Right lobe of liver (tissue), 6 donors: ENCODE measurements around the gene ZNF618. TPM values are rescaled to one million over a fixed set of nuclear protein-coding genes. Genes with fewer than 3 reads are reported as not detected.
"Not testable (repeated sequence)": the region's sequence is repeated elsewhere in the genome, so short reads cannot be mapped to it uniquely, and the experiment has no call there.

Experiments
- ATAC-seq, 4 donors: fragments of 200-7000 bp; cut with Tn5 transposase; one replicate each; pipeline ENCODE4 v1.9.1; 2020; ENCODE audit warnings: mild to moderate bottlenecking in 4 of 4, moderate library complexity in 4 of 4
- DNase-seq, 3 donors: peaks; one replicate each; pipeline ENCODE4 v3.0.0-alpha.2; 2020
- H3K27ac ChIP-seq, 3 donors: fragments of 200-600 bp; one replicate each; pipeline ENCODE4 v1.8.0; 2022
- H3K27me3 ChIP-seq, 2 donors: fragments of 200-600 bp; one replicate each; pipeline ENCODE4 v1.8.0; 2022
- H3K36me3 ChIP-seq, 4 donors: fragments of 200-600 bp; sonication (generic) in 1 of 4; one replicate each; pipeline versions ENCODE4 v1.5.1 to v1.8.0; 2017 to 2022; ENCODE audit warnings: control low read depth in 1 of 4
- H3K4me1 ChIP-seq, 4 donors: fragments of 200-600 bp; sonication (generic) in 1 of 4; one replicate each; pipeline versions ENCODE4 v1.5.1 to v1.8.0; 2017 to 2022; ENCODE audit warnings: control low read depth in 1 of 4
- H3K4me3 ChIP-seq, 3 donors: fragments of 200-600 bp; one replicate each; pipeline ENCODE4 v1.8.0; 2022
- H3K9me3 ChIP-seq, 4 donors: fragments of 200-600 bp; sonication (generic) in 1 of 4; one replicate each; pipeline versions ENCODE4 v1.5.1 to v1.8.0; 2017 to 2022; ENCODE audit warnings: control low read depth in 1 of 4
- POLR2A ChIP-seq: fragments of 450-650 bp; IDR thresholded peaks from one replicate; pipeline ENCODE4 v1.6.1; 2017; ENCODE audit warnings: antibody characterized with exemption, mild to moderate bottlenecking
- WGBS: methylation state at CpG from one replicate; pipeline ENCODE4 v1.1.6; 2018; ENCODE audit warnings: low coverage, low lambda C conversion rate; ENCODE audit not compliant: insufficient coverage; ENCODE audit errors: missing lambda C conversion rate; 5-methylcytosine and 5-hydroxymethylcytosine counted together
- intact Hi-C, 2 donors: fragments of 100-400 bp; cut with DNase I; formaldehyde crosslinking; loops; one replicate each; pipeline versions ENCODE4 v1.11.2 to v1.14.1; 2022
- total RNA-seq, 6 experiments: library from RNA; depleted of rRNA in 2 of 6; stranded (reverse); fragments of >200 nt in 2 of 6; fragmentation: NEBNext Ultra II Directional in 3 of 6; extraction: Animal tissue kit (Norgen Biotek cat#: 25700) in 3 of 6; gene quantifications; one replicate each; pipeline versions ENCODE4 v1.1.0 to v1.2.4, GENCODE V29; 2016 to 2023
- TF ChIP-seq, protein P1 (sequence below), 4 donors: fragments of 200-600 bp in 3 of 4; fragments of 450-650 bp in 1 of 4; IDR thresholded peaks; one replicate each; pipeline versions ENCODE4 v1.5.1 to v1.8.0; 2016 to 2022; ENCODE audit warnings: antibody characterized with exemption in 4 of 4, mild to moderate bottlenecking in 2 of 4
- donor health status: DM: no; HTN: yes; CAD: no.
- donor health status: DM: no; HTN: no; CAD: no.
- donor health status: DM: no; HTN: no; CAD: no.
- donor health status: DM: no; HTN: yes; CAD: no.
- donor health status: DM: no; HTN: yes; CAD: no.

Gene ZNF618
- total RNA-seq, 6 experiments from 2014 or later = 2.9 to 7.9 (median 6.0) TPM

DNA sequence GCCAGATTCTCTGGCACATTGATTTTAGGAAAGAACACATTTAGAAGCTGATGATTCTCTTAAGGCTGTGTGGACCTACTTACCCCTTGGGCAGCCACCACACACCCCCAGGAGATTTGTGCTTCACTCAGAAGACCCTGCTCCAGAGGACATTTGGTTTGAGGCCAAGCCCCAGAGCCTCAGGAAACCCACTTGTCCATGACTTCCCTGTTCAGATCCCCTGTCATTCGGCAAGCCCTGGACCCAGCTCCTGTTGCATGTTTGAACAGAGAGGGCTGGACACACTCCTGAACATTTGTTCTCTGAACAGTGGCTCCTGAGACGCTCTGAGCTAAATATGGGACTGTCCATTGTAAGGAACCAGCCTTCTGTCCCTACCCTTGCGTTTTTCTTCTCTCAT, 119.9 kb downstream of the ZNF618 start:
- Histone ChIP-seq H3K9me3 (no peaks in the 10 kb centered on the region), H3K4me3 (no peak overlapping the region), H3K27me3 (no peaks in the 10 kb centered on the region), H3K4me1 (peaks cover 0 to 58% (median 26%) of the 10 kb centered on the region in 4 donors), H3K27ac (no peak overlapping the region), H3K36me3 (no peaks in the 10 kb centered on the region)
- TF ChIP-seq POLR2A = no peak
- TF ChIP-seq, protein P1, sequence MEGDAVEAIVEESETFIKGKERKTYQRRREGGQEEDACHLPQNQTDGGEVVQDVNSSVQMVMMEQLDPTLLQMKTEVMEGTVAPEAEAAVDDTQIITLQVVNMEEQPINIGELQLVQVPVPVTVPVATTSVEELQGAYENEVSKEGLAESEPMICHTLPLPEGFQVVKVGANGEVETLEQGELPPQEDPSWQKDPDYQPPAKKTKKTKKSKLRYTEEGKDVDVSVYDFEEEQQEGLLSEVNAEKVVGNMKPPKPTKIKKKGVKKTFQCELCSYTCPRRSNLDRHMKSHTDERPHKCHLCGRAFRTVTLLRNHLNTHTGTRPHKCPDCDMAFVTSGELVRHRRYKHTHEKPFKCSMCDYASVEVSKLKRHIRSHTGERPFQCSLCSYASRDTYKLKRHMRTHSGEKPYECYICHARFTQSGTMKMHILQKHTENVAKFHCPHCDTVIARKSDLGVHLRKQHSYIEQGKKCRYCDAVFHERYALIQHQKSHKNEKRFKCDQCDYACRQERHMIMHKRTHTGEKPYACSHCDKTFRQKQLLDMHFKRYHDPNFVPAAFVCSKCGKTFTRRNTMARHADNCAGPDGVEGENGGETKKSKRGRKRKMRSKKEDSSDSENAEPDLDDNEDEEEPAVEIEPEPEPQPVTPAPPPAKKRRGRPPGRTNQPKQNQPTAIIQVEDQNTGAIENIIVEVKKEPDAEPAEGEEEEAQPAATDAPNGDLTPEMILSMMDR (IDR thresholded peaks at IDR 0.05) = no peak
- peak in 1 of 3 donors; percentile 39 for DNase-seq
- 43% methylated on average over 3 of the region's 3 CpGs for WGBS
- no peak for ATAC-seq
- intact Hi-C loops = no loop called here

- Histone ChIP-seq H3K4me3 (no peak overlapping the region), H3K36me3 (no peaks in the 10 kb centered on the region), H3K4me1 (peaks cover 0 to 52% (median 23%) of the 10 kb centered on the region in 4 donors), H3K27me3 (no peaks in the 10 kb centered on the region), H3K9me3 (no peaks in the 10 kb centered on the region), H3K27ac (no peak overlapping the region)
- no peak for TF ChIP-seq POLR2A
- TF ChIP-seq, protein P1 (IDR thresholded peaks at IDR 0.05) = no peak
- WGBS = 54% methylated on average over 6 of the region's 6 CpGs
- peak in 1 of 3 donors; percentile 63 for DNase-seq
- intact Hi-C loops = no loop called here
- peak in 2 of 4 donors; percentile 6 to 11 for ATAC-seq
Observed at GRCh38 chr9:113996531-113997001, 120.5 kb downstream of the ZNF618 start.

DNA sequence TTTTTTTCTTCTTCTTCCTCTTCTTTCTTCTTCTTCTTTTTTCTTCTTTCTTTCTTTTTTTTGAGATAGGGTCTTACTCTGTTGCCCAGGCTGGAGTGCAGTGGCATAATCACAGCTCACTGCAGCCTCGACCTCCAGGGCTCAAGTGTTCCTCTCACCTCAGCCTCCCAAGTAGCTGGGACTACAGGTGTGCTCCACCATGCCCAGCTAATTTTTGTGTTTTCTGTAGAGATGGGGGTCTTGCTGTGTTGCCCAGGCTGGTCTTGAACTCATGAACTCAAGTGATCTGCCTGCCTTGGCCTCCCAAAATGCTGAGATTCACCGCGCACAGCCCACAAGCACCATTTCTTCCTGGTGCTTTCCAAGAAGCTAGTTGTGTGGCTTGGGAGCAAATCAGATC, 121.0 kb downstream of the ZNF618 start:
- intact Hi-C loops, DNase-seq, H3K36me3 ChIP-seq, H3K27me3 ChIP-seq, H3K4me3 ChIP-seq, ATAC-seq, H3K27ac ChIP-seq, H3K9me3 ChIP-seq: not testable (repeated sequence)
- WGBS = 94% methylated on average over 2 of the region's 3 CpGs
- peaks cover 0 to 47% (median 18%) of the 10 kb centered on the region in 4 donors for H3K4me1 ChIP-seq

DNA sequence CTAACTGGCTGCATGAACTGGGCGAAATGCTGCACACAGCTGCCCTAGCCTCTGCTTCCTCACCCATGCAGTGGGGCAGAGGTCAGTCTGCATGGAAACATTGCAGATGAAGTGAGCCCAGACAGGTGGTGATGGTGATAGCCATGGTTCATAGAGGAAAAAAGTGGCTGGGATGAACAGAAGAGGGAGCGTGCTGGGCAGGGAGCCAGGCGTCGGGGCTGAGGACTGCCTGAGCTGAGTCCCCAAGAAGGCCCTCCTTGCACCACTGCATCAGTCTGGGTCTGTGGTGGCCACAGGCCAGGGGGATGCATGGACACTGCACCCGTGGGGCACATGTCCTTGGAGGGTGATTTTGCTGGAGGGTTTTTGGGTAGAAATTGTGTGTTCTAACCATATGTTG, 121.5 kb downstream of the ZNF618 start:
- H3K27me3 ChIP-seq = no peaks in the 10 kb centered on the region
- ATAC-seq (no peak), DNase-seq (peak in 1 of 3 donors; percentile 35)
- no peak overlapping the region for H3K27ac ChIP-seq
- H3K4me3 ChIP-seq = no peak overlapping the region
- intact Hi-C loops = no loop called here
- H3K4me1 ChIP-seq = peaks cover 0 to 42% (median 14%) of the 10 kb centered on the region in 4 donors
- no peaks in the 10 kb centered on the region for H3K9me3 ChIP-seq
- WGBS = 100% methylated on average over 1 of the region's 5 CpGs
- H3K36me3 ChIP-seq = no peaks in the 10 kb centered on the region
- TF ChIP-seq, protein P1 (IDR thresholded peaks at IDR 0.05) = no peak
- no peak for TF ChIP-seq POLR2A

- H3K4me1 ChIP-seq = peaks cover 0 to 37% (median 12%) of the 10 kb centered on the region in 4 donors
- no peak for ATAC-seq
- H3K27me3 ChIP-seq = no peaks in the 10 kb centered on the region
- H3K4me3 ChIP-seq = no peak overlapping the region
- no peak overlapping the region for H3K27ac ChIP-seq
- no peaks in the 10 kb centered on the region for H3K9me3 ChIP-seq
- 63% methylated on average over 1 of the region's 11 CpGs for WGBS
- no peaks in the 10 kb centered on the region for H3K36me3 ChIP-seq
- DNase-seq = no peak
- TF ChIP-seq POLR2A = no peak
- TF ChIP-seq, protein P1 (IDR thresholded peaks at IDR 0.05) = no peak
- intact Hi-C loops = no loop called here
Observed at GRCh38 chr9:113998114-113998513, 122.0 kb downstream of the ZNF618 start.
